ENCODE measurements around the gene LUC7L3.
"Not testable (repeated sequence)": the region's sequence is repeated elsewhere in the genome, so short reads cannot be mapped to it uniquely, and the experiment has no call there.

Gene LUC7L3

DNA sequence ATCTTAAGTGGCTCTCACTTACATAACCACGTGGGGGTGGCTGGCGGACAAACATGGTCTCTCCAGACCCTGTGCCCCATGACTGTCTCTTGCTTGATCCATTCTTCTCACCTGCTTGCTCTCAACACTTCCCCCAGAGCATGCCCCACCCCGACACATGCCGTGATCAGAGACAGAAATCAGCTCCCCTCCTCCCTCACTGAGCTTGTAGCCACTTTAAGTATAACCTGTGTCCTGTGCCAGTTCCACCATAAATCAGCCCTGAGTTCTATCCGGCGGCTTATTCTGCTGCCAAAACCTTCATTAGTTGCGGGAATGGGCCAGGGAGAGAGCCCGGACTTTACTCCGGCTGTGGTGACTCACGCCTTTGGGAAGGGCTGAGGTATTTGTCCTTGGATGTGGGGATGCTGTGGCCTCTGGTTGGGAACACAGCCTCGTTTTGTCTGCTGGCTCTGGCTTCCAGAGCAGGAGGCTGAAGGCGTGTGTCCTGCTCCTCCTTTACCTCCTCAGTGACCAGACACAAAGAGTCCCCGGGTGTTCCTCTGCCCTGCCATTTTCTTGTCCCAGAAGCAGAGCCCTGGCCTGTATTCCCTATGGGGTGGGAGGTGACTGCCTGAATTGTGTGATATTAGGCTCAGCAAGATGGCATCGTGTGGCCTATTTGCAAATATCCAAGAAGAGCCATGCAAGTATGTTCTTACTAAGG lies 32.8 kb upstream of the LUC7L3 start:
- DNase-seq: peak; percentile 56

DNA sequence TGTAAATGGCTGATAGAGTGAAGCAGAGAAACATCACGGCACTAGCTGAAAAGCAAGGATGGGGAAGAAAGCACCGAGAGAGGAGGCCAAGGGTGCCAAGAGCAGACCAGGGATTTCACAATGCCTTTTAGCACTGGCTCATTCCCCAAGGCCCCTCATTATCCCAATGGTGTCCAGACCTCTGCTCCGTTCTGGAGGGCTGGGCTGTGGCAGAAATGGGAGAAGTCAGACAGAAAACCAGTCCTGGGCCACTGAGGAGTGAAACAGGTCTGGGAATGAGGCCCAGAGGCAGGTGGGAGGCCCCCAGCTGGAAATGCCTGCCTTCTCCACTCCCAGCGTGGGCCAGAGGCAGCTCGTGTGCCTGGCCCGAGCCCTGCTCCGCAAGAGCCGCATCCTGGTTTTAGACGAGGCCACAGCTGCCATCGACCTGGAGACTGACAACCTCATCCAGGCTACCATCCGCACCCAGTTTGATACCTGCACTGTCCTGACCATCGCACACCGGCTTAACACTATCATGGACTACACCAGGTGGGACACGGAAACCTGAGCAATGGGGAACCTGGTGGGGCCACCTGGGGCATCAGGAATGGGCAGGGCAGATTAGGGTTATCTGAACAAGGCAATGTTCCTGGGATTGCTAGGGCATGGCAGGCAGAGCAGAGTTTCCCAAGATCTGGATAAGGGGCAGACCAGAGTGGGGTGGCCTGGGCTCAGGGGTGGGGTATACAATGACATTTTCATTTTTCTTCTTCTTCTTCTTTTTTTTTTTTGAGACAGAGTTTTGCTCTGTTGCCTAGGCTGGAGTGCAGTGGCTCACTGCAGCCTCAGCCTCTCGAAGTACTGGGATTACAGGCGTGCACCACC lies 32.0 kb upstream of the LUC7L3 start:
- DNase-seq: no peak

DNA sequence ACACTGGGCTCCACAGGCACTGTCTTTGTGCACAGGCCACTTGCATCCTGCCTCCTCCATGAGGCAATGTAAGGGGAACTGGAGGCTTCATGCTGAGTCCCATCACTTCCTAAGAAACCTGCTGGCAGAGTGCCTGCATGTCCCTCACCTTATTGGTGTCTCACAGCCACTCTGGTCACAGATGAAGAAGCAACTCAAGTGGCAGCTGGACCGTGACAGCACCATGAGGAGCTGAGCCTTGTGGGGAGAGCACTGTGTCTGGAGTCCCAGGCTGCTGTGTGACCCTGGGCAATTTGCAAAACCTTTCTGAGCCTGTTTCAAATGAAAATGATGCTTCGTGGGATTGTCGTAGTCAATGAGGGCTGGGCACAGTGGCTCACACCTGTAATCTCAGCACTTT lies 31.2 kb upstream of the LUC7L3 start:
- no peak for DNase-seq

DNA sequence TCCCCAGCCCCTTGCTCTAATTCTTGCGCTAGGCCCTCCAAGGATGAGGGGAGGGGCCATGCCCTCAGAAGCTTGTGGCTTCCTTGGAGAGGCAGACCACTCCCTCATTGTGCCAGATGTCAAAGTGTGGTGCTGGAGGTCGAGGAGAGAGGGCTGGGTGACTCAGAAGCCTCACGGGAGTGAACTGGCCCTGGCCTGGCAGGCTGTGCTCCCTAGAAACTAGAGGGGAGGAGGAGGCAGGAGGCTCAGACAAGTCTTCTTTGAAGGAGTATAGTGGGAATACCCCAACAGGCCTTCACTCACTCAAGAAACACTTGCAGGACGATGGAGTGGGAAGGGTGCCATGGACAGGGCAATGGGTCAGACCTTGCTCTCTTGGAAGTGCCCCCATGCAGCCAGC lies 30.2 kb upstream of the LUC7L3 start:
- peak; percentile 62 for DNase-seq

DNA sequence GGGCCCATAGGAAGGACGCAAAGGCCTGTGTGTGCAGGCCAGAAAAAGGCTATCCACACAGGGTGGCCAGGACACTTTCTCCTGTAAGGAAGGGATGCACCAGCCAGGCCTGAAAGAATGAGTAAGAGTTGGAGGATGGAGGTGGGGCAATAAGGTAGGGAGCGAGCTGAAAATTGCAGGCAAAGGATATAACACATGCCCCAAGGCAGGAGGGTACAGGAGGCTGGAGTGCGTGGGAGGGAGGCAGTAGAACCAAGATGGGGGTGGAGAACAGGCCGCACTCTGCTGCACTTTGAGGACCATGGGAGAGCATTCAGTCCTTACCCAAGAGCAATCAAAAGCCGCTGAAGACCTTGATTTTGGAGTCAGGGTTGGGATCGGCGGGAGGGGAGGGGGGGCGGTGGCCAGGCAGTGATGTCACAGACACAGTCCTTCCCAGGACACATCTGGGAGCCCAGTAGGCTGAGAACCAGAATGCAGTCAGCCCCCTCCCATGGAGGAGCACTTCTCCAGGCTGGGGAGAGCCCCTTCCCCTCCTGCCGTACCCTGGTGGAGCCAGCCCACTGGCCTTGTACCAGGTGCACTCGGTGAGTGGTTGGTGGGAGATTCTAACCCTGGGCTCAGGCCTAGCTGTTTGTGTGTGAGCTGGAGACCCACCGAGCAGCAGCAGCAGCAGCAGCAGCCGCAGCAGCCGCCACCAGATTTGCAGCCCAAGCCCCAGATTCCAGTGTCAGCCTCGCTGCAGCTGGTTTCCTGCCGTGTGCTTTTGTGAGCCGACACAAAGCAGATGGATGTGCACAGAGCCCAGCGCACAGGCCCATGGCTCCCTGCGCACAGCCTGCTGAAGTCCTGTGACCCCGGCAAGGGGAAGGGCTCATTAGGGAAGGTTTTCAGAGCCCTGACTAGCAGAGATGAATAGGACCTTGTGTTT lies 29.2 kb upstream of the LUC7L3 start:
- peak; percentile 64 for DNase-seq

DNA sequence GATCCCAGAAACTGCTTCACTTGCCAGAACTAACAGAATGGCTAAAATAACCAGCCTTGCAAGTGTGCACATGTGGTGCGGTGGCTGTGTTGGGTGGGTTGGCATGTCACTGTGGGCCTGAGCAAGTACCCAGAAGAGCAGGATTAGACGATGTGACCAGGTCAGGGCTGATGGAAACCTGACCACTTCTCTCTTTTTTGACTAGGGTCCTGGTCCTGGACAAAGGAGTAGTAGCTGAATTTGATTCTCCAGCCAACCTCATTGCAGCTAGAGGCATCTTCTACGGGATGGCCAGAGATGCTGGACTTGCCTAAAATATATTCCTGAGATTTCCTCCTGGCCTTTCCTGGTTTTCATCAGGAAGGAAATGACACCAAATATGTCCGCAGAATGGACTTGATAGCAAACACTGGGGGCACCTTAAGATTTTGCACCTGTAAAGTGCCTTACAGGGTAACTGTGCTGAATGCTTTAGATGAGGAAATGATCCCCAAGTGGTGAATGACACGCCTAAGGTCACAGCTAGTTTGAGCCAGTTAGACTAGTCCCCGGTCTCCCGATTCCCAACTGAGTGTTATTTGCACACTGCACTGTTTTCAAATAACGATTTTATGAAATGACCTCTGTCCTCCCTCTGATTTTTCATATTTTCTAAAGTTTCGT lies 28.4 kb upstream of the LUC7L3 start:
- no peak for DNase-seq

DNA sequence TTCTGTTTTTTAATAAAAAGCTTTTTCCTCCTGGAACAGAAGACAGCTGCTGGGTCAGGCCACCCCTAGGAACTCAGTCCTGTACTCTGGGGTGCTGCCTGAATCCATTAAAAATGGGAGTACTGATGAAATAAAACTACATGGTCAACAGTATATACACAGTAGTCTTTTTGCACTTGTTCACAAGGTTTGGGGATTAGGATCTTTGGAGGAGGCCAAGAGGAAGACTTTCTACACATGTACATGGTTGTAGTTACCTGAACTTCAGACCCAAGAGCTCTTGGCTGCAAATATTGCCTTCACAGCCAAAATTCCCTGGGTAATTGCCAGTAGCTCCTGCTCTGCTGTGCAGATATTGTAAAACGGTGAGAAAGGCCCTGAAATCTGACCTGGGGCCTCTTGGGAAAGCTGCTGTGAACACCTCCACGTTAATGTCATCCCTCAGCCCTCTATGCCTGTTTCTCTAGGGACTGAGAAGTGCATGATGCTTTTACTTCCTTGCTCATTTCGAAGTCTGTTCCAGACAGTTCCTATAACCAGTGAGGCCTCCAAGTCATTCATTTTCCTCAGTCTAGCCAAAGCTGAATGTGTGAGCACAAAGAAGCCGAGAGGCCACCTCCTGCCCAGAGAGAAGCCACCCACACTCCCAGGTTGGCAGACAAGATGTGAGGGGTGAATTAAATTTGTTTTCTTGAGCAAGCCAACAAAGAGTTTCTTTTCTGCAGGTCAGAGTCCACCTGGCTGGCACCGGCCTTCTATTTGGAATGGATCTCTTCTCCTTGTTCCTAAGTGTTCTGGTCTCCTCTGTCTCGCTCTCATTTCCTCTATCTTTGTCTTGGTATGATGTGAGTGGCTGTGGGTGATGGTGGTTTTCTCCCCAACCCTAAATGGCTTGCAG lies 27.6 kb upstream of the LUC7L3 start:
- DNase-seq: peak; percentile 23

DNA sequence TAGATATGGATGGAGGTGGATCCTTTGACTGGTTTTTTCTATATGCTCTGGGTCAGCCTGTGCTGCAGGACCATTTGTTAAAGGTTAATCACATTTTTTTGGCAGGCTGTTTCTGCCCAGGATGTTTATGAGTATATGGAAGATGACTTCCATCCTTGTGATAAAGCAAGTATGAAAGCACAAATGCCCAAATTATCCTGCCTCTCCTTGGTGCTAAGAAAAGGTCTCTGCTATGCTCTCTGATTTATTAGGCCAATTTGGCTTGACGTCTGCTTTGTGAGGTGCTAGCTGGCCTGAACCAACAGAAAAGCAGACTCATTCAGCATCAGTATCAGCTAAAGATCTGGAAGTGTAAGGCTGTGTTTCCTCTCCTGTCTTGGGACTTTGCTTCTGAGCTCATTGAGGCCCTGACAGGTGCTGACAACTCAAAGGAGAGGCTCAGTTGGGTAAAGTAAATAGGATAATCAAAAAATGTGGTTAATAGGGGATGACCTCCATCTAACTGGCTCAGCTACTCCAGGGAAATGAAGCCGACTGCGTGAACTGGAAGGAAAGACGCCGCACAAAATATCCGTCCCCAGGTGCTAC lies 26.9 kb upstream of the LUC7L3 start:
- no peak for DNase-seq

DNA sequence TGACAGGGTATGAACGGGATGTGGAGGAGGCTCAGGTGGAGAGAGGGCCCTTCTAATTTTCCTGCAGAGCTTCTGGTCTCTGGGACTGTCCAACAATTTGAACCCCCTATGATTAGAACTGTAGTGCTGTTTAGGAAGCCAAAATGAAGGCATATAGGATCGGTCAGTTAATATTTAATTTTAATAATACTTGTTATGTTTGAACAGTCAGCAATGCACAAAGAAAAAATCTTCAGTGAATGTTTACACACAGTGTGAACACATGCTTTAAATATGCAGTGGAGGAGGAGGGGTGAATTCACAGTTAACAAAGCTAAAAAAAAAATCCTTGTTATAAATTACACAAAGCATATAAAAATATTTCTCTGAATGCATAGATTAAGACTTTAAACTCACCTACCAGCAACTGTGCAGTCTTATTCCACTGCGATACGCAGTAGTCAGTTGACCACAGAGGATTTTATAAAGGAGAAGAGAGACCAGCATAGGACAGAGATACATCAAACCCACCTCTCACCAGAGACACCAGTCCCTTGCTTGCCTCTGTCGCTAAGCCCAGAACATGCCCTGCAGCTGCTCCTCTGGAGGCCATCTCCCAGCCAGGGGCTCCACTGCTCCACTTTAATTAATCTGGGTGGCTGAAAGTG lies 26.2 kb upstream of the LUC7L3 start:
- DNase-seq: no peak

DNA sequence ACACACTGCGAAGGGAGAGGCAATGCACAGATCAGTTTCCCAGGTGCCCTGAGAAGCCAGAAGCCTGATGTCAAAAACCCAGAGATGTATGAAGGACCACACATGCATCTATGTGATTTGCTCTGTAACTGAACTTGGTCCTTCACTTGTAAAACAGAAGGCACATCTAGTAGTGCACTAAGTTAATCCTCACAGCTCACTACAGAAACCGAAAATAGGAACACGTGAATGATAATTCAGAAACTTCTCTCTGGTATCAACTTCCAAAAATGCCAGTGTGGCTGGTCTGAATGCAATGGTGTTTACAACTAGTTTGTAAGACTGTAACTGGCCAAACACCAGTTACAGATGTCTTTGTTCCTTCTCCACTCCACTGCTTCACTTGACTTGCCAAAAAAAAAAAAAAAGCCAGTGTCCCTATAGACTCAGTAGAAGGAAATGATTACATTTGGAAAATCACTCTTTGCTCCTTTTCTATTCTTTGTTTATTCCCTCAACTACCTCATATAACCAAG lies 23.0 kb upstream of the LUC7L3 start:
- DNase-seq: no peak

DNA sequence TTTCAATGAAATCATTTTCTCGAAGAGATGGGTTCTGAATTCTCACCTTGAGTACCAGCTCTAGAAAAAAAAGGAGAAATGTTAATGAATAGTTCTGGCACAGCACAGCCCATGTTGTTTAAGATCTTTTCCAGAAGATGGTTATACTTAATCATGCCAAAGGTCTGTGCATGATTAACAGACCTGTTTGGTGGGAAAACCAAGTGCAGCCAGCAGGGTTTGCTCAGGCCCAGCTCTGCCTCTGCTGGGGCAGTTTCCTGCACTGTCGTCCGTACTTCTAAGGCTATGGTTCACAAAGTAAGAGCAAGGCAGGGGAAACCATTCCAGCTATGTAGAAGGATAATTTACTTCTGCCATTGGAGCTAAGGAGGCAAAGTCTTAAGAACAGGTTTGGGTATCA lies 22.3 kb upstream of the LUC7L3 start:
- DNase-seq: no peak

DNA sequence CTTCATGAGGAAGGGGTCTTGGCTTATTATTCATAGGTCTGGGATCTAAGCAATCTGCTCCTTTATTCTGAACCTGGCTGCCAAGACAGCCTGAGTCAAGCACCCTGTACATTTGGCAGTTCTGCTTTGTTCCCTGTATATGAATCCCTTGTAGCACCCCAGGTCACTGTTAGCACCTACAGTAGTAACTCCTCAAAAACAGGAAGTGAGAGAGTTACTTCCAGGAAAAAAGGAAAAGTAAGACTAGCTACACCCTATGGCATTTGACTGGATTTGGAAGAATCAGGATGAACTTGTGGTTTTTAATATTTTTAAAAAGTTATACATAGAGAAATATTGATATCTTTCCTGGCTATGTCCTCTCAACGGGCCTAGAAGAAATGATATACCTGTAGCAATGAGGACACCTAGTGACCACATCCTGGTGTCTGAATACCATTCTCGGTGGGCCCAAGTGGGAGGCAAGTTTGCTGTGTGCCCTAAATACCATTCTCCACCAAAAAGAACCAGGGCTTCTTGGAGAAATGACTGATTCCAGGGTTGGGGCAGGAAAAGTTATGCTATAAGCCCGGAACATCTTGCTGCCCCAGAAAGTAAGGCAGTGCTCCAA lies 21.6 kb upstream of the LUC7L3 start:
- DNase-seq: no peak

DNA sequence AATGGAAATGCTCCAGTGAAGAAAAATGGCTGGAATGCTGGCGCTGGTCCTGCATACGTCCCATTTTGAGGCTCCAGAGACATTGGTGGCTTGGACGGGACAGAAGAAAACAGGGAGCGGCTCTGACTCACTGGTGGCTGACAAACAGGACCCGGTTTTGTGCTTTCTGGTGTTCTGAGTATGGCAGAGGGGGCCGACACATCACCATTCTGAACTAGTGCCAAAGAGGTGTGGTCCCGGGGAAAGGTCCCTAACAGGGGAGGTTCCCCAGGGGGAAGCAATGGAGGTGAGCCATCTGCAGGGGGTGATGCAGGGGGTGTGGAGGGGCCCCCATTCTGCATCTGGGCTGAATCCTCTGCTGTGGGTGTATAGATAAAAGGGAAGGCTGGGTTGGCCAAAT lies 20.0 kb upstream of the LUC7L3 start:
- no peak for DNase-seq

DNA sequence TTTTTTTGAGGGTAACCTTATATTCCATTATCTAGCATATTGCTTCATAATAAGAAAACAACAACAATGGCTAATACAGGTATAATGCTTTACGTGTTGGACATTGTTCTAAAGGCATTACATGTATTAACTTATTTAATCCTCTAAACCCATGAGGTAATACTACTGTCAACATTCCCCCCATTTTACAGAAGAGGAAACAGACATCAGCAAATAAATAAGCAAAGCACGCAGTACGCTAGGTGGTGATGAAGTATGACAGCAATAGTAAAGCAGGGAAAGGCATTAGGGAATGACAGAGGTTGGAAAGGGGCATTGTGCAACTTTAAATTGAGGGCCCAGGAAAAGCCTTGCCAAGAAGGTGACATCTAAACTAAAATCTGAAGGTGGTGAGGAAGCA lies 16.2 kb upstream of the LUC7L3 start:
- DNase-seq: no peak

DNA sequence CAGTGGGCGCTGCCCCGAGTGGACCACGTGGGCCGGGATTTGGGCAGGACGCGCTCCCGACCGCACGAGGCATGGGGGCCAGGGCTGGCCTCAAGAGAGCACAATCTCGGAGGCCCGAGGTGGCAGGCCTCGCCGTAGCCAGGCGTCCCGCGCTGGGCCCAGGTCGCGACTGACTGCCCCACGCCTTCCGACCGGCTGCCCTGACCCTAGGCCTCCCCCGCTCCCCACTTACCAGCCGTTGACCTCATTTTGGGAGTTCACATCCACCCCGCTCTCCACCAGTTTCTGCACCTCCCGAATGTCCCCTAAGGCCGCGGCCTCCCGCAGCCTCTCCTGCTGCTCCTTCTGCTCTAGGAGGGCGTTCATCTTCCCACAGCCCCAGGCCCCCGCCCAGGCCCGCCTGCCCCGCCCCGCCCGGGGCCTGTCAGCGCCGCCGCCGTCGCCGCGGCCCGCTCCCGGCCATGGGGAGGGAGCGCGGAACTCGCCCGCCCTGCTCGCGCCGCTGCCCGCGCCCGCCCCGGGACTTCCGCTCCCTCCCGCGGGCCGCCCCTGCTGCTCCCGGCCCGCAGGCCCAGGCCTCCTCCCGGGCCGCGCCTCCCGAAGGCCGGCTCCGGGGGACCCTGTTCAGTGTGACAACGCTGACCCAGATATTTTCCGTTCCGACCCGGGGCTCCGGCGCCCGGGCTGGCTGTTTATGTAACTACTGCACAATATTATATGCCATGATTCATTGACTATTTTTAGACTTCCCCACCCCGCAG lies 11.9 kb upstream of the LUC7L3 start, which contains the start of gene ANKRD40:
Gene ANKRD40, minus strand, starts transcription at position 626 of the 761 bp plus-strand sequence. Its CDS starts 260 bp downstream, at position 366.
- peak; percentile 89 for DNase-seq

DNA sequence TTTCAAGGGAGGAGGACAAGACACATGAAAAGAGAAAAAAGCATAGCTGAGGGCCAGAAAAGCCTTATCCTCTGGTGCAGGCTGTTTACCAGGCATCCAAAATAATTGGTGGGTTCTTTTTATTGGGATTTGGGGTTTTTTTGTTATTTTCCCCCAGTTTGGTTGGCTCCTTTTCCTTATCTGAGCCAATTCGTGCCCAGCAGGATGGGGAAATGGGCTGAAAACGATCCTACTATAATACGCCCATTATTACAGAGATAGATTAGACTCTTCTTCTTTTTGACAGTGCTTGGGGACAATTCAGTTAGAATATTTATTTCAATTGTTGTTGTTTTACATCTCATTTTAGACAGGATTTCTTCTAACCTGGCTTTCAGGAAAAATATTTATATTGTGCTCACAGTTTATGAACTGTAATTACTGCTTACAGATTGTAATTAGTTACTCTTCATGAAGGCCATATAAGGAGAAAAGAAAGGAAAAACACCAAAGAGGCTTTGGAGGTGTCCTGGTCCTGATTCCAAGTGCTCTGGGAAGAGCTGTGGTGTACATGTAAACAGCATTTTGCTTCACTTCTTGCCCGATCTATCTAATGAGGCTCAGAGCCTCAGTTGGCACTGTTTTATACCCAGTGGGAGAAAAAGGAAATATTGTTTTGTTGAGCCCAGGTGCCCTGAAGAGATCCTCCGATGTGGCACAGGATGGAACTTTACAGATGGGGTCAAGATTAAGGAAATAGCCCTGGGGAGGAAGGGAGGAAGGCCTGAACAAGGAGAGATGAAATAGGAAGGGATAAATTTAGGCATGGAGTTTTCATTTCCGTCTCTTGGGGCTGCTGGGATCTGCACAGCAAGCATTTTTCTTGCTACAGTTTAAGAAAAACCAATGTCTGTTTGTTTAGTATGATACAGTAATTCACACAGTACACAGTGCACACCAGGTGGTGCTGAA lies 11.1 kb upstream of the LUC7L3 start:
- DNase-seq: no peak

DNA sequence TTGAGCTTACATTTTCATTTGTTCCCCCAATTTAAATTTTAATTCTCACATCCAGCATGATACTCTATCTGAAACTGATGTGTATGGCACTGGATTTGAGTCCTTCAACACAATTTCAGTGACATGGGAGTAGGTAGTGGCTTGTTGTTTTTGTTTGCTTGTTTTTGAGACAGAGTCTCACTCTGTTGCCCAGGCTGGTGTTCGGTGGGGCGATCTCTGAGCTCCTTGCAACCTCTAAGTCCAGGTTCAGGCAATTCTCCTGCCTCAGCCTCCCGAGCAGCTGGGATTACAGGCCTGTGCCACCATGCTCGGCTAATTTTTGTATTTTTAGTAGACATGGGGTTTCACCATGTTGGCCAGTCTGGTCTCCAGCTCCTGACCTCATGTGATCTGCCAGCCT lies 10.3 kb upstream of the LUC7L3 start:
- not testable (repeated sequence) for DNase-seq

DNA sequence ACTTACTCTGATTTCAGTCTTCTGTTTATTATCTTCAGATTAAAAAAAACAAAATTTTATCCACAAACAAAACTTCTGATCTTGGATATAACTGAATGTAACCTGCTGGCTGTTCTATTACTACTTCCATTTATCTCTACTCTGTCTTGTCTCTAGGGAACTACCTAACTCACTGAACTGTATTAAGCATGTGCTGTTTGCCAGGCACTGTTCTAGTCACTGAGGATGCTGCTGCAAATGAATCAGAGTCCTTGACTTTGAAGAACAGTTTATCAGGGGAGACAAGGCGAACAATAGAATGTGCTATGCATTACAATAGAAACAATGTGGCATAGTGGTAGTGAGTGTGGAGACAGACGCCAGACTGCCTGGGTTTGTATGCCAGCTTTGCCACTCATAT lies 9.4 kb upstream of the LUC7L3 start:
- no peak for DNase-seq
